Measurements from ENCODE around the gene DPP6.

- TF ChIP-seq EZH2 (IDR thresholded peaks at IDR 0.05), result no peak
- TF ChIP-seq POLR2AphosphoS5 (IDR thresholded peaks at IDR 0.05; ENCODE audit: borderline replicate concordance, low read depth, low read length), result no peak
- TF ChIP-seq FOXP2 (optimal IDR thresholded peaks at IDR 0.05; ENCODE audit: control extremely low read depth, extremely low read length, insufficient read depth), result no peak
These were observed 336.2 kb downstream of the DPP6 start for GRCh38 chr7:154388412-154388811.
